Stimulated activated CD4-positive, alpha-beta T cell treated with anti-CD3 and anti-CD28 coated beads, Interleukin-4, amount 100 ng/mL, for 4 hours (primary cell): ENCODE results near the gene TBC1D2.

Source experiments
- DNase-seq, 2 experiments: peaks; one replicate each; pipeline ENCODE4 v3.0.0-alpha.2; 2020

Gene TBC1D2

GRCh38 chr9:98235126-98235525, 20.3 kb downstream of the TBC1D2 start:
- DNase-seq = no peak

DNA sequence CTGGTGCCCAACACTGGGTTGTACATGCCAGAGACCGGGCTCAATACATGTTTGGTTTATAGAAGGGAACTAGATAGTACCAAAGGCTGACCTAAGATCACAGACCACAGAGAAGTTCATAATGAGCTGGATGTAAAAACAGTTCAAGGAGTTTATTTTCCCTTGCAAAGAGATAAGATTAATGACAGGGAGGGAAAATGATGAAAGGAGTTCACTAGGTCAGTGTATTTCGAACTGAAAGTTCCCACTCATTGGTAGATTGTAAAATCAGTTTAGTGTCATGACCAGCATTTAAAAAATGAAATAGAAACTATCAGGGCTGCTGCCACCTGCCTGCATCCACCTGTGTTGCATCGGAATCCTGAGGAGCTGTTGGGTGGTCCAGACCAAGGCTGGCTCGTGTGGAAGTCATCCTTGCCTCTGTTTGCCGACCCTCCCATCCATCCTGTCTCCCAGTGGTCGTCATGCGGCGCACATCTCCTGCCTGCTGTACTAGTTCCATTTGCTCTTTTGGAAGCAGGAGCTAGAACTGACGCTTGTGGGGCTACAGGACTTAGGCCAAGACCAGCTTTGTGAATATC, 21.1 kb downstream of the TBC1D2 start:
- no peak for DNase-seq

GRCh38 chr9:98232926-98233325, 22.5 kb downstream of the TBC1D2 start:
- no peak for DNase-seq

- no peak for DNase-seq
Measured at GRCh38 chr9:98231770-98232478, 23.5 kb downstream of the TBC1D2 start.

DNA sequence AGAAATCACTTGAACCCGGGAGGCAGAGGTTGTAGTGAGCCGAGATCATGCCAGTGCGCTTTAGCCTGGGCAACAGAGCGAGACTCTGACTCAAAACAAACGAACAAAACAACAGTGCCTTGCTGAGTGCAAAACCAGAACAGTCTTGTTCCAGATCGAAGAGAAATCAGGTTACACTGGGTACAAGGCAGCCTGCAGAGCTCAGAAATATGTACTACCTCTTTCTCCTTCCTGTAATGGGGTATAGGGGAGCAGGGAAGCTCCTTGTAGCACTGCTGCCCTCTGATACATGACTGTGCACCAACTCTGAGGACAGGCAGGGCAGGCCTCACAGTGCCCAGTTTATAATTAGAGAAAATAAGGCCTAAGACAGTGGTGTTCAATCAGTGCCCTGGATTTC, 24.7 kb downstream of the TBC1D2 start:
- no peak for DNase-seq

DNA sequence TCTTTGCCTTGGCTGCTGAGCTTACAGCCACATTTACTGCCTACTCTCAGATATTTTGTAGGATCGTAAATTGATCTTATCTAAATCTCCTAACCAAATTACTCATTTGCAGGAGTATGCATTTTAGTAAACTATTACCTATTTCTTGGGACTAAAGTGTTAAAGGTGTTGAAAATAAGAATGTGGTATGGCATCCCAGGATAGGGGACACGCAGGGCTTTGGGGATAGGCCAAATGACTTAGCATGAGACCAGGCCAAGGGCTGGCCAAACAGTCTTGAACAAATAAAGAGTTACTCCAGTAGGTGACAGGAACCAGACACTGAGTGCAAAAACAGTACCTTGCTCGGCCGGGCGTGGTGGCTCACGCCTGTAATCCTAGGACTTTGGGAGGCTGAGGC, 25.1 kb downstream of the TBC1D2 start:
- DNase-seq = no peak

- no peak for DNase-seq
Measured at GRCh38 chr9:98229620-98230019, 25.8 kb downstream of the TBC1D2 start.

- no peak for DNase-seq
Measured at GRCh38 chr9:98229090-98229395, 26.4 kb downstream of the TBC1D2 start.

DNA sequence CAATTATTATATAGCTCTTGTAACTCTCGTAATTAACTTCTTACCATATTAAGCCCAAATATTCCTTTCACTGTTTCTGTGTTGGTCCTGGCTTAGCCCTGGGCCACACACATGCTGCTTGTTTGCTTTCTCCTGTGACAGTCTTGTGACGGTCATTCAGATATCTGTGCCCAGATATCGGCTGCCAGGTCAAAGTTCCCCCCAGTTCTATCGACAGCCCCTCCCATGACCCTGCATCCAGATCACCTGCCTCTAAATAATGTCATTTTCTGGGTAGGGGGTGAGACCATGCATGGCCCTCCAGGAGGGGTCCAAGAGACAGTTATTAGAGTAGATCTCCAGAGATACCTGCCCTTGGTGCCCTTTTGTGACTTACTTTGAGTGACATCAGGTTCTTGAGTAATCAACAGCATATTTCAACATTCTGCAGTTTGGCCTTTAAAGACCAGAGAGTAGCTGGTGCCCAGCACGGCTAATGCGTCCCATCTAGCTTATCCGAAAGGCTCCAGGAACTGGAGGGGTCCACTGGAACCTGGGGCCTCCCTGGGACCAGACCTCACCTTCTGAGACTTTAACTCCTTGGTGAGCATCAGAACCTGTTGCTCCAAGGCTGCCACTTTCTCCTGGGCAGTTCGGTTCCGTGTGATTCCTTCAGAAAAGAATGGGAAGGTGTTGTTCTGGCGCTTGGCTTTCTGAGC, 26.9 kb downstream of the TBC1D2 start:
- DNase-seq = no peak

DNA sequence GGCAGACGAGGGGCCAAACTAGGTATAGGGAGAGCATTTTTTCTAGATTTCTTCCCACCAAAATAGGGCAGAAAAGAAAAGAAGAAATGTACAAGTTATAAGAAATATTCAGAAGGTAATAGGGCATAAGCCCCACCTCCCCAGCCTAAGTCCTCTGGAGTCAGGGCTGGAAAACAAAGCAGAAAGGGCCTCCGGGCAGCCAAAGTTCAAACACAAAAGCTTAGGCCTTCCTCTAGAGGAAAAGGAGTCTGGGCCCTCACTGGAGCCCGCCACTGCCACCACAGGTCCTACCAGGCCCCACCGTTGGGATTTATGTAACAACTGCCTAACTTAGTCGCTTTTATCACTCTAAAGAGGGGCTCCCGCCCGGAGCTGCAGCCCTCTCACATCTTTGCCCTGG, 27.6 kb downstream of the TBC1D2 start:
- no peak for DNase-seq

DNA sequence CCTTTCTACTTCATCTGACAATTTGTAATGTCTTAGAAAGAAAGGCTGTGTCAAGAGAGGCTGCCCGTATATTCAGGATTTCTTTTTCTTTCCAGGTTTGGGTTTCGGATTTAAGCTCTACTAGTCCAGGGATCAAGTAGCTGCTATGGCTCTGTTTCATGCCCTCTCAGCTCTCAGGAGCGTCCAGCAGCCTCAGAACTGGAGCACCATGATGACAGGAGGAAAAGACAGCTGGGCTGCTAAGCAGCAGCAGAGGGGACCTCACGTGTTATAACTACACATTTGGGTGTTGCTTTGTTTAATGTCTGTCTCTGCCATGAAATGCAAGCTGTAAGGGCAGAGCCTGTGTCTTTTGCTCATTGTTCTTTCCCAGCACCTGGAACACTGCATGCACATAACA, 28.5 kb downstream of the TBC1D2 start:
- no peak for DNase-seq

- no peak for DNase-seq
Measured at GRCh38 chr9:98226516-98226915, 28.9 kb downstream of the TBC1D2 start.

DNA sequence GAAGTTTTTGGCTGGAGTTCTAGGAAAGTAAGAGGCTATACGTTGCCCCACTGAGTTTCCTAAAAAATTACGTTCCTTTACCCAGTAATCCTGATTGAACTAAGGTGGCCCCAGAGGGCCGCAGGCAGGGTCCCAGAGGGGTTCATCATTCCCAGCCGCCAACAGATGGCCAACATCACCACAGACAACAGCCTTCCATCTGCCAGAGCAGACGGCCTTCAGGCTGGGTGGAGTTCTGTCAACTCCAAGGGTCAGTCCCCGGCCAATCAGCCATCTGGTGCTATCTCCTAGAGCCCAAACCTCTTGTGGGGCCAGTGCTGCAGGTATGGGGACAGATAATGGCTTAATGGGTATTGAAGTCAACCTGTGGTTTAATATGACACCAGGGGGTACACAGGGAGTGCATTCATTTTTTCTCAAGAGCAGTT, 30.4 kb downstream of the TBC1D2 start:
- DNase-seq = no peak

GRCh38 chr9:98222885-98223691, 32.4 kb downstream of the TBC1D2 start:
- DNase-seq = no peak

- DNase-seq = no peak
Measured at GRCh38 chr9:98220911-98221310, 34.5 kb downstream of the TBC1D2 start.

DNA sequence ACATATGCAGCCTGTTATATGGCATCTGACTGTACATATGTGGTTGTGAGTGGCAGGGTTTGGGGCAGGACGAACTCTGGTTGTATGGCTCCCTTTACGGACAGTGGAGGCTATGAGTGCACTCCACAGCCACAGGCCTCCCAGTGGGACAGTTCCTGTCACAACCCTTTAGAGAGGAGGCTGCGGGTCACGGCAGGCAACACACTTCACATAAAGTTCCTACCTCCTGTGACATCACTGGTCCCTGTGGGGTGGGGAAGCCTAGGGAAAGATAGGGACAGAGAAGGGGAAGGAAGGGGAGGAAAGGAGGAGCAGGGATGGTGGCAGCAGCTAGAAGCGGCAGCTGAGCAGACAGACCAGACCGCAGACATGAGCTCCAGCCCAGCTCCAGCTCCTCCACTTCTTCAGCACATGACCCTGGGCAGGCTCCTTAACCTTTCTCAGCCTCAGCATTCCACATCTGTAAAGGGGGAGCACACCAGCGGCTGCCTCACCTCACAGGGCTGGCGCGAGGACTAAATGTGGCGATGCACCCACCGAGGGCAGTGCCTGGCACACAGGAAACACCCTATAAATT, 35.6 kb downstream of the TBC1D2 start:
- no peak for DNase-seq

DNA sequence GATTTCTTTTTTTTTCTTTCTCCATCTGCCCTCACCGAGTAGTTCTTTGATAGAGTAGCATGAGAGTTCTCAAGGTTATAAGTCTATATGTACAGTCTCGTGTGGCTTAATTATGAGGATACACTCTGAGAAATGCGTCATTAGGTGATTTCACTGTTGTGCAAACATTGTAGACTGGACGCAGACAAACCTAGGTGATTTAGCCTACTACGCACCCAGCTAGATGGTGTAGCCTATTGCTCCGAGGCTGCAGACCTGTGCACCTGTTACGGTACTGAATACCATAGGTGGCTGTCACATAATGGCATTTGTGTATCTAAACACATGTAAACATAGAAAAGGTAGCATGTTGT, 36.1 kb downstream of the TBC1D2 start:
- no peak for DNase-seq

- DNase-seq = no peak
Measured at GRCh38 chr9:98218562-98219363, 36.7 kb downstream of the TBC1D2 start.

DNA sequence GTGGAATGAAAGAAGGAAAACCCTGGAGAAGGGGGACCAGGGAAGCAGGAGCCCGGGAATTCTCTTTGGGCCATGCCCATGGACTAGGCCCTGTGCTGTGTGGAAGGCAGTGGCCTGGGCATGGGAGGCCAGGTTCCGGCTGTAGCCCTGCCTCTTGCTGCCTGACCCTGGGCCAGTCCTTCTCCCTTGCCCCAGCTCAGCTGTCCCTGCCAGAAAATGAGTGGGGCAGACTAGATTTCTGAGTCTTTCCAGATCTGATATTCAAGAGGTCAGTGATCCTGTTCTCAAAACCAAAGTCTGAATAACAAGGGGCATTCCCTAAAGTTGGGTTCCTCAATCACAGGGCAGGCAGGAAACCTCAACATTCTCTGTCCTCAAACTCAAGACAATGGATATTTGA, 38.2 kb downstream of the TBC1D2 start:
- no peak for DNase-seq

GRCh38 chr9:98216391-98216790, 39.1 kb downstream of the TBC1D2 start:
- DNase-seq = no peak

DNA sequence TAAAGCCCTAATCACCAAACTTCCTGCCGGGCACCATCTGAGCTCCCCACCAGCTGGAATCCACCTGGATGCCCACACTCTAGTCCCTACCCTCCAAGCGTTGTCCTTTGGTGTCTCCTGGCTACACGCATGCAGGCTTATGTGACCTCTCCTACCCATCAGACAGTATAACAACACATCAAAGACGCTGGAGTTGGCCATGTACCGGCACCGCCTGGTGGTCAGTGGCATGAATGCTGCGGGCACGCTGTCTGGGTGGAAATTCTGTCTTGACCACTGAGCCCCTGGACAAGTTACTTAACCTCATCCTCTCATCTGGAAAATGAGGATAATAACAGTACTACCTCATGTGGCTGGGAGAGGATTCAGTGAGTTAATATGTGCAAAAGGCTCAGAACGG, 39.6 kb downstream of the TBC1D2 start:
- DNase-seq = no peak

- no peak for DNase-seq
Measured at GRCh38 chr9:98215271-98215670, 40.2 kb downstream of the TBC1D2 start.

- no peak for DNase-seq
Measured at GRCh38 chr9:98214811-98215210, 40.6 kb downstream of the TBC1D2 start.
